HG03432 (cell line): ENCODE measurements around the gene PMEPA1.

Experiments used
- ATAC-seq: cut with Tn5 transposase; IDR thresholded peaks from one replicate; pipeline ENCODE4 v1.9.1; 2021; ENCODE audit warnings: mild to moderate bottlenecking, moderate library complexity; ENCODE audit not compliant: unreplicated experiment

The PMEPA1 gene

DNA sequence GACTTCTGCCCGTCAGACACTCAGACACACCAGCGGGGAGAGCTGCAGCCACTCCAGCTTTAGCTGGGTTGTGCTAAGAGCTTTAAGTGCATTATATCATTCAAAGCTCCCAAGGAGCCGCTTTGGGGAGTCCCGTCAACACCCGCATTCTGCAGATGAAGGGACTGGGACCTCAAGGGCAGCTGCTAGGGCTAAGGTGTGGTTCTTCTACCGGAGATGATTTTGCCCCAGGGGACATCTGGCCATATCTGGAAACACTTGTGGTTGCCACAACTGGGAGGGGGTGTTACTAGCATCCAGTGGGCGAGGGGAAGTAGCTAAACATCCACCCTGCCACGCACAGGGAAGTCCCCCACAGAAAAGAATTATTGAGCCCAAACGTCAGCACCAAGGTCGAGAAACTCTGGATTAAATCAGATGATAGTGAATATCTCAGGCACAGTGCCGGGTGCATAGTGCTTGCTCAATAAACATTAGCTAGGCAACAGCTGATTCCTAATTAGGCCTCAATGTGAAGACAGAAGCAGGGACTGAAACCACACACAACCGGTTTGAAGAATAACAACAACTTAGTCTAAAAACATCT is 29.6 kb downstream of the PMEPA1 start:
- peak; percentile 68 for ATAC-seq

DNA sequence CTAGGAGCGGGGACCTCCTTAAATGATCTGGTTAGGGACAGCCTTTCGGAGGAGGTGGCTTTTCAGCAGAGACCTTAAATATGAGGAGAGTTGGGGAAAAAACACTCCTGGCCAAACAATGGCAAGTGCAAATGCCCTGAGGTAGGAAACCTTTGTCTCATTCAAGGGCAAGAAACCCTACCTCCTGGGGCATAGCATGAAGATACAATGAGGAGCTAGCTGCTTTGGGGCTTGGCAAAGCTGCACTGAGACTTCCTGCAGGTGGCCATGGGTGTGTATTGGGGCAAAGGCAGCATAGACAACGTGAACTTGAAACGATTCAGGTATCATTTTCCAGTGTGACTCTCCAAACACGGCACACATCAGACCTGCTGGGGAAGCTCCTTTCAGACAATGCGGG is 30.7 kb downstream of the PMEPA1 start:
- no peak for ATAC-seq

DNA sequence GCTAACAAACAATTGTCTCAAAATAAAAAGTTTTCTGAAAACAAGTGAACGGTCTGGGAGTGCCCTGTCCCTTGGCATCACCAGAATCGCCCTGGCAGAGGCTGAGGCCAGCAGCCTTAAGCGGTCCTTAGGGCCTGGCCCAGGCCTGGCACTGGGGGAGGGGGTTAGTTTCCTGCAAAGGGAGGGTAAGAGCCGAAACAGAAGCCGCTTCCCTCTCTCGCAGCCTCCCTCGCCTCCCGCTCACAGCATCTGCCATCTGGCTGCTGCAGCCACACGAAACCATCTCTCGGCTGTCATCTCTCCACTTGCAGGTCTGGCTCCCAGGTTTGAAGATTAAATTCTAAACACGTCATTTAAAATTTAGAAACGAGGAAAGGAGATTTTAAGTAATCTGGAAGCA is 31.5 kb downstream of the PMEPA1 start:
- peak; percentile 18 for ATAC-seq

DNA sequence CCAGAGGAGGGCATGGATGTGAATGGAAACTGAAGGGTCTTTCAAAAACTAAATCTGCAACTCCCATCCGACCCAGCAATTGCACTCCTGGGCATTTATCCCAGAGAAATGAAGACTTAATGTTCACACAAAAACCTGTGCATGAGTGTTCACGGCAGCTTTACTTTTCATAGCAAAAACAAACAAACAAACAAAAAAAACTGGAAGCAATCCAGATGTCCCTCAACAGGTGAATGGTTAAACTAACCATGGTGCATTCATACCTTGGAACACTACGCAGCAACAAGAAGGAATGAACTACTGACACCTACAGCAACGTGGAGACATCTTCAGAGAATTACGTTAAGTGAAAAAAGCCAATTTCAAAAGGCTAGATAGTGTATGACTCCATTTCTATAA is 32.2 kb downstream of the PMEPA1 start:
- no peak for ATAC-seq

DNA sequence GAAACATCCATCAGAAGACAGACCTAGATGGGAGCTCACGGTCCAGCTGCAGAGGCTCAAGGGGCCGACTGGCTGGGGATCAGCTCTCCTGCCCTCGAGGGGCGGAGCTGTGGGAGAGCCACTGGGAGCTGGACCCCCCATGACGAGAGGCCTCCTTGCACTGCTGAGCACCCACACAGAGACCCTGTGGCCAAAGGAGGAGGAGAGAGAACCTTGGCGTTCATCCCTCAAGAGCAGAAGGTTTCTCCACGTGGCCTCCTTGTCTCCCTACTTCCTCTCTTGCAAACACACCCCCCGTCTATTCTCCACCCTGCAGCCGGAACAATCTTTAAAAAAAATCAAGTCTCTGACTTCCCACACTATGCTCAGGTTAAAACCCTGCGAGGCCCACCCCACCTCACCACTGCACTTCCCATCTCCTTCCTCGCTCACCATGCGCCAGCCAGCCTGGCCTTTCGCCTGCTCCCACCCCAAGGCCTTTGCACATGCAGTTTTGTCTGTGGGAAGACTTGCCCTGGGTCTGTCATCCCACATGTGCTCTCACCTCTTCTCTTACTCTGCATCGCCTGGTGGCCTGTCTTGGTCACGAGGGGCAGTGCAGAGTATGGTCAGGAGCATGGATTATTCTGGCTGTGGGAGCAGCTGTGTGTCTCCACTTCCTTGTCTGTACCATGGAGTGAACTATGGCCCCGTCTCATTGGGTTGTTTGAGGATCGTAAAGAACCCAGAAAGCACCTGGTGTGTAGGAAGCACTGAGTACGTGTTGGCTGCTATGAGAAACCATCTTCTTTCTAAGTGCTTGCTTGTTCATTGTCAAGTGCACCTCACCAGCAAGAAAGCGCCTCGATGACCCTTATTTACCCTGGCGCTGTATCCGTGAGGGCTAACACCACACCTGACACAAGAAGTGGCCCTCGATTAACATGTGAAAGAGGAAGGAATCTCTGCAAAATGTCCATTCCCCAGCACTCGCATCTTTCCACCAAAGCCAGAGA is 32.9 kb downstream of the PMEPA1 start:
- no peak for ATAC-seq

DNA sequence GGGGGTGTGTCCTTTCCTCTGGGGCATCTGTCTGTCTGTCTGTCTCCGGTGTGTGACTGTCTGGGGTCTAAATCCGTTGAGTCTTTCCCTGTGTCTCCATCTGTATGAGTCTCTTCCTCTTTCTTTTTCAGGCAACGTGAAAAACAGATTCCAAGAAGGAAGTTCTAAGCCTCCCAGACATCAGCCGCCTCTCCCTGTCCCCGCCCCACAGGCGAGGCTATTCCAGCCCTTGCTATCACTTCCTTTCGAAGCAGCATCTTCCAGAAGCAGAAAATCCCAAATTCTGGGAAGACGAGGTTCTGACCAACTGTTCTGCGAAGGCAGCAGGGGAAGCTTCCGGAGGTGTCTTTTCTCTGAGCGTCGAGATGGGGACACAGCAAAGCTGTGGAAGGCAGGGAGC is 34.0 kb downstream of the PMEPA1 start:
- ATAC-seq, result no peak

DNA sequence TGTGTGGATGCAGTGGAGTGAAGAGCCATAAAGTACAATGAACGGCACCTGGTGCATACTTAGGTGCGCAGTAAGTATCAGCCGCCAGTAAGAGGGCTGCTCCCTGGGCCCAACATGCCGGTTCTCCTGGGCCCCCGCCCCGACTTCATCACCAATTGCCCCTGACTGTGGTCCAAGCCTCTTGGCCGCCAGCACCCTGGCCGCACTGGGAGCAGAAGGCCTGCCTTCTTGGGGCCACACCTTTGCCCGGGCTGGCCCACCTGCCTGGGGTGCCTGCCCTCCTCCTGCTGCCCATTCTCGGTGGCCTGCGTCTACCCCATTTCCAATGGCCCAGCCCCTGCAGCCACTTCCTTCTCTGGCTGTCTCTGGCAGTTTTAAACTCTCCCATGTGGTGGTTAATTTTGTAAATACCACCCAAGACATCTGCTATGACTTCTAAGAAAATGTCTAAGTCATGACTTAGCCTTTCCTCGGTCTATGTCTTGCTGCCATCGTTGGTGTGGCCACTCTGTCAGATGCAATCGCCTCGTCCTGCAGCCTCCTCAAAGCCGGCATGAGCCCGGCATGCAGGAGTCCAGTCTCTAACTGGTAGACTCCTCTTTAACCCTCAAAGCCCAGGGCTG is 36.8 kb downstream of the PMEPA1 start:
- ATAC-seq, result no peak

DNA sequence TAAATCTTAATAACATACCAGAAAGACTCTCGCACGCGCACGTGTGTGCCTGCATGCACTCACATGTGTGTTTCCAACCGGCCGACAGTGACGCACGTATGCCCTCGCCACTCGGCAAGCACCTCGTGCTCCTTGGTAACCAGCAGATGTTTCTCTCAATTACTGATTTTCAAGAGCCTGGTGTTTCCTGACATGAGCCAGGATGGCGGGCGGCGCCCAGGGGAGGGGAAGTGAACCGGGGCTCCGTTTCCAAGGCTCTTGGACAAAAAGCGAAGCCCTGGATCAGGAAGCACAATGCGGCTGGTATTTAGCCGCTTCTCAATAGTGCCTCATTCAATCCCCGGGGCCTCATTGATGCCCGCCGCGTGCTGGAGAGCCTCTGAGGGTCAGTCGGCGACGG is 37.7 kb downstream of the PMEPA1 start:
- no peak for ATAC-seq

DNA sequence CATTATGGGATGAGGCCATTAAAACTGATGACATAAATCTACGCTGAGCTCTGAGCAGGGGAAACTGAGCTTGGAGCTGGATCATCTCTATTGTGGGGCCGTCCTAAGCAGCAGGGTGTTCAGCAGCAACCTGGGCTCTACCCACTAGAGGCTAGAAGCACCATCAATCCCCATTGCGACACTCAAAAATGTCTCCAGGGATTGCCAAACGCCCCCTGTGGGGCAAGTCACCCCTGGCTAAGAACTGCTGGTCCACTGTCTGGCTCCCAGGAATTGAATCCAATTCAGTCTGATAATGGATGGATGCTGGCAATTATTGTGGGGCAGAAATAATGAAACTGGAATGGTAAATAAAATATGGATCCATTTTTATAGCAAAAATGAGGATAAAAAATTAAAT is 38.2 kb downstream of the PMEPA1 start:
- no peak for ATAC-seq

DNA sequence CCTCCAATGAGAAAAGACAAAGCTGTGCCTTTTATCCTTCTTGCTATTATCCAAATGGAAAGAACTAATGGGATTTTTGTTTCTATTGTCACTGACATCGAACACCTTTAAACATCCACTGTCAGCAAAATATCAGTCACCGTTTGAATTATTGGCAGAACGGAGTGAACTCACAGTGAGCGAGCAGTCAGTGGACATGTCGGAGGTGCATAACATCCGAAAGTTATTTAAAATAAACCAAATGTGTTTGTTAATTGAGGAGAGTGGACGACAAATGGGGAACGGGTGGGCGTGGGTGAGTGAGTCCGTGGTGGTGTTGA is 38.8 kb downstream of the PMEPA1 start:
- ATAC-seq, result no peak

DNA sequence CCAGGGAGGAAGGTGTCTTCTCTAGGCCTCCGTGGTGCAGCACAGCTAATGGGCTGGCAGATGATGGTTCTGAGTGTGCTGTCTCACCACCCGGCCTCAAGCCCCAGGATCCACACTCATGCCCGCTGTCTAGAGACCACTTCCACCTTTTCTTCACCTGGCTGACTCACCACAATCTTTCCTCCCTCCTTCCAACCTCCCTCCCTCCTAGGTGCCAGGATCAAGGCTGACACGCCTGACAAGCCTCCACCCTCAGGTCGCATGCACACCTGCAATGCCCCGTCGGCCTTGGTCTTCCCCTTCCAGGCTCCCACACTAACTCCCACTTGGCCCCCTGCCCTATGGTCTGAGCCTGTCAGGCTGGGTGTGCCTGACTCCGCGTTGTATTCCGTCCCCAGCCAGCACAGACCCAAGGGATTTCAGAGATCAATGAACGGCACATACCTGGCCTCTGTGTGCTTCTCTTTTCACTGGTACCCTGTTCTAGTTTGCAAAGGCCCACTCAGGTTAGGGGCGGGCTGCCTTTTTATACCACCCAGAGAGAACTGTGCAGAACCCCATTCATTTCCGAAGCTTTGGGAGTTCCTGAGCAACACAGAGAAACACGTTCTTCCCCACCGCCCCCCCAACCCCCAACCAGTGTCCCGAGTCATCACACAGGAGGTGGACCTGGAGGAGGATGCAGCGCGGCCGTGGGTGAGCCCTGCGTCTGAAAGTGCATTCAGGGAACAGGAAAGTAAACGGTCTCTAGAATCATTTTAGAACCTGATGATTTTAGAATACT is 39.3 kb downstream of the PMEPA1 start:
- no peak for ATAC-seq

DNA sequence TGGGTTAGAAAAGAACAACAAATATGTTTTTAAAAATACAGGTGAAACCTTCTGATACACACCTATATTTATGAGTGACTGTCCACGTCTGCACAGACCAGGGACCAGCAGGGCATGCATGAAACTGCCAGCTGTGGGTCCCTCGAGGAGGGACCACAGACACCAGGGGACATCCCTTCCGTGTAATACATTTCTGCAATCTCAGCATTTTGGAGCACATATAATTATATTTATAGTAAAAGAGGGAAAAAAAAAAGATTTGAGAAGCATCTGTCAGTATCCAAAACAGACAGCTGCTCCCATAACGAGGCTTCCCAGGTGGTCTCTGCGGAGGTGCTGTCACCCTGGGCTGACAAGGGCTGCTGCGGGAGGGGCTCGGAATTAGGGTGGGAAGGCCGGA is 40.2 kb downstream of the PMEPA1 start:
- no peak for ATAC-seq

DNA sequence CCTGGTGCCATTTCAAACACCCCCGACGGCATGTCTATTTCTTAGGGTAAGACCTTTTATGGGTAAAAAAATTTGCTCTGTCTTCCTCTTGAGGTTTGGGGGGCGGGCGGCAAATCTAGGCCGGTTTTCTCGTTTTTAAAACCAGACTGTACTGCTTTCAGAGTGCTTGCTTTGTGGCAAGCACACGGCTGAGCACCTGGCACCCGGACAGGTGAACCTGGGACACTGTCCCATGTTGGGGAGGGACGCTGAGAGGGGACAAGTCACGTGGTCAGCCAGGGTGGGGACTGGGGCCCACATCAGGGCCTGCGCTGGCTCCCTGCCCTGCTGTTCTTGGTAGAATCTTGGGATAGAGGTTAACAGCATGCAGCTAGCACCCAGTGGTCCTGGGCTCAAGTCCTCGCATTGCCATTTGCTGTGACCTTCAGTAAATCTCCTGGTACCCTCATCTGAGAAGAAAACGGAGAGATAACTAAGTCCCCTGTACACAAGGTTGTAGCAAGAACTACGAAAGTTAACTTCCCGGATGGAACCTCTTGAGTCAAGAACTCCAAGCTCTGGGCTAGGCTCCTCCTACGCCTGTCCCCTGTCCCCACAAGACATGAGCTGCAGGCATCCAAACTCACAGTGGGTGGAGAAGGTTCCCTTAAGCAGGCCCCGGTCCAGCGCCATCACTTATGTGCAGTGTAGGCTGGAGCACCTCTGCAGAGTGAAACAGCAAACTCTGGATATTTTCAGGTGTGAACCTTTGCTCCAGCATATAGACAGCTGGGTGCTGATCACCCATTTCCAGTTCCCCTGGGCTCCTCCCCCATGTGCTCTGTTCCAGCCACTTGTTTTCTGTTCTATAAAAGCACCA is 41.7 kb downstream of the PMEPA1 start:
- no peak for ATAC-seq

DNA sequence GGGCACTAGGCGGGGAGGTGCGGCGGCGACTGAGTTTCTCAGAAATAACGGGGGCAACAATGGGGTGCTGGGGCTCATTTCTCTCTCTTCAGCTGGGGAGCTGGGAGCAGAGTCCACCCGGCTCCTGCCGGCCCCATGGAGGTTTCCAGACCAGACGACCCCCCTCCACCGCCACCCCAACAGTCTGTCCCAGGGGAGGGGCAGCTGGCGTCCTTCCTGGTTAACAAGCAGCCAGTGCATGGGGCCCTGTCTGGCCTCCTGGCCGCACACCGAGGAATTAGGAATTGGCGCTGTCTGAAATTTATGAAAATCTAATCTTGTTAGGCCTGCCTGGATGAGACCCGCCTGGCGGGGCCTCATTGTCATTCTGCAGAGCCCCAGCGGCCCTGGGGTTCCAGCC is 42.4 kb downstream of the PMEPA1 start:
- no peak for ATAC-seq

DNA sequence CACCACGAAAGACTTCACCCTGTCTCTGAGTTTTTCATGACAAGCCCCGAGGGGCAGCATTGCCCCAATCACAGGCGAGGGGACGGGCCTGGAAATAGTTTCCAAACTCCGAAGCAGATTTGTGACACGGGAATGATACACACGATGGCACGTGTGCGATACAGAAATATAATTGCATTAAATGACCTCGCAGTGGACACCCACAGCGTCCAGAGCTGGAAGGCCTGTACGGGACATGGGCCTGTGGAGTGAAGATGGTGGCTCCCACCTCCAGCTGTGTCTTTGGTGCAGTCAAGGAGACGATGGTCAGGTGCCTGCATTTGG is 43.0 kb downstream of the PMEPA1 start:
- no peak for ATAC-seq

DNA sequence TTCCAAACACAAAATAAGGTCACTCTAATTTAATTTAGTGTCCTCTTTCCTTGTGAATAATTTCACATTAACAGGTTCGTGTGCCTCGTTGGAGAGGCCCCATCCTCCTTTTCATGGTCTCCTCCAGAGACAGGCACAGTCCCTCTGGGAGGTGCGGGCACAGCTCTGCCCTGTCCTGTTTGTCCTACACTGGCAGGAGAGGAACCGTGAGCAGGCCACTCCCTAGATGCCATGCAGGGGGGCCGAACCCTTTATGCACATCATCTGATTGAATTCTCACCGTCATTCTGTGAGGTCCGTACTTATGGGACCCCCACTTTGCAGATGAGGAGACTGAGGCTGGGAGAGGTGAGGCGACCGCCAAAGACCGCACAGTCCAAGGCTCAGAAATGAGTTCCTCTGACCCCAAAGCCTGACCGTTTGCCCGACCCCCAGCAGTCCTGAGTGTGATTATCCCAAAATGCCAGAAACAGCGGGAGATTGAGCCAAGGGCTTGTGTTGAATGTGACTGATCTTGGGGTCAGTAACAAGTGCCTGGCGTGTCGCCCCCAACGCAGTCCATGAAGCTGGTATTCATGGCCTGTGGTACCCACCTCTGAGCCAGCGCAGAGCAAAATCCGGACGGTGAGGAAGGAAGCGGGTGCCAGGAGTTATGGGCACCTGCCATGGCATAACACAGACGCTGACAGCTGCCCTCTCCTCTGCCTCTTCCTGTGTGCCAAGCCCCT is 43.5 kb downstream of the PMEPA1 start:
- no peak for ATAC-seq

DNA sequence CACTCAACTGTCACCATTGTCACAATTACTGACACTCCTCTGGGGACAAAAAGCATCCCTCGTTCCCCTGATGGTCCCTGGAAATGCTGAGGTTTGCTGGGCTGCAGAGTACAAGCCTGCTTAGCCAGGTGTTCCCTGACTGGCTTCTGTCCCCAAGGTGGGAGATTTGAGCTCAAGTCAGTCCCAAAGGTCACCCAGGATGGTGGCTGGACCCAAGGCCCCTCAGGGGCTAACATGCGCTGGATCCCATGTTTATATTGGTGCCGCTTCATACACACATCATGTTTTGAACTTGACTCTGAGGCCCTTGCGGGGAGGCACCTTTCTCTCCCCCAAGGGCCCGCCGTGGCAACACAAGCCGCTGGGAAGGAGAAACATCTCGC is 44.2 kb downstream of the PMEPA1 start:
- no peak for ATAC-seq

DNA sequence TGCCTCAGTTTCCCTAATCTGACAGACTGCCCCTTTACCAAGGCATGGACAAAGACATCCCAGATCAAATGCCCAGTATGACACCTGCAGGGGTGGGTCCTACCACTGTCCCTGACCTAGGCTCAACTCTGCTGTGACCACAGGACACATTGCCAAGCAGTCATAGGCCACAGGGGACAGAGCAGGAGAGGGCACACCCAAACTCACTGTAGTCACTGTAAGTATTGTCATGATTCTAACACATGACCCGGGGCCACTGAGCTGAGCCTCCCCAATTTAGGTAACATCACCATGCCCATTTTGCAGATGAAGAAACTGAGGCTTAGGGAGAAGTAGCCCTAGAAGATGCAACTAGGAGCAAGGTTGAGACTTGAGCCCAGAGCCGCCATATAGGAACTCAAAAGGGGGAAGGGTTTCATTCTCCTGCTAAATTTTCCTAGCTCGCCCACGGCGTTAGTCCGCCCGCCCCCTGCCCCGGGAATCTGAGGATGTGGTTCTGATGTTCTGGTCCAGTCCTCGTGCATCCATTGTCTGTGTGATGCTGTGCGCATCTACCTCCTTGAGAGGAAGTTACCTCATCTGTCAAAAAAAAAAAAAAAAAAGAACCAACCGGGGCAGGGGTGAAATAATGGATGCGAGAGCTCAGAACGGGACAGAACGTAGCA is 44.8 kb downstream of the PMEPA1 start:
- no peak for ATAC-seq

DNA sequence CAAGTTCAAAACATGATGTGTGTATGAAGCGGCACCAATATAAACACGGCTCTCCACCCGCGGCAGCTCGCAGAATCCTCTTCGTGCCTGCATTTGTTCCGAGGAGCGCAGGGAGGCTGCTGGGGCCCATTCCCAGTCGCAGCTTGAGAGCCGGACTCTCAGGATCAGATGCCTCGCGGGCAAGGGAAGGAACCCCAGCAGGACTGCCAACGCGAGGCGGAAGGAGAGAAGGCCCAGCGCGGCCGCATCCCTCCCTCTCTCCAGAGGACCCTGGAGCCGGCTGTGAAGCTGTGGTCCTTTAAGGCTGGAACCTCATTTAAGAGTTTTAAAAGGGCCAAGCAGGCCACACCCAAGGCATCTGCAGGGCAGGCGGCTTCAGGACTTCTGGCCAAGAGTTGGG is 45.3 kb downstream of the PMEPA1 start:
- no peak for ATAC-seq
